NCI-H1105 (cell line): Measurements from ENCODE around the gene GRID1.
A peak's percentile ranks its signal among the peaks of the same experiment; 100 is the strongest.

Source experiments
- DNase-seq: peaks from one replicate; lab custom pipeline; 2025; lab: John Stamatoyannopoulos, UW

Gene GRID1

DNA sequence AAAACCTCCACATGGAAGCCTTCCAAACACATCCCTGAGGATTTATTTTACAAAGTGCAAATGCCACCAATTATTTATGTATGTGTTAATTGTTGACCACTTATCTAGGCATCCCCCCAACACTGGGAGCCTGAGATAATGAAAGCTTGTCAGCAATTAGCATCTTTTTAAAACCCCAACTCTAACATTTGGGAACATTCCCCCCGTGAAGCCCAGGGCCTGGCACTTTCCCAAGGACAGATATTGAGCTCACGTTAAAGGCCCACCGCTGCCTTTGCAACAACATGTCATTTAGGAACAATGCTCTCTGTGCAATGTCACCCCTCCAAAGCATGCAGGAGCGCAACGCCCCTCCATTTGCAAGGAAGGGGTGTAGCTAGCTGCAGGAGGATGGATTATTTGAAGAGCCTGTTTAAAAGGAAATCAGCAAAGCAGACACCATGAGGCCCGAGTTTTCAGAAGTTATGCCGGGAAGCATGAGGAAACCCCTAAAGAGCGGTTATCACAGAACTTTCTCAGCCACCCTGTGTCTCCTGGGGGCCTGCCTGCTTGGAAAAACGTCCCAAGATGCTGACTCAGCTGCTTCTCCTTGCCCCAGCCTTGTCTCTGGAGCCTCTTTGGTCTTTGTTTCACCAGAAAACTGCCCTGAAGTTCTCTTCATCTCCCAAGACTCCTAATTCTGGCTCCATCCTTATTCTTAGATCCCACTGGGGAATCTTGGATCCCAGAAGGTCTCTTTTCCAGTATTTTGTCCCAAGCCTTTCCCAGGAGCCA, 444.1 kb downstream of the GRID1 start:
- no peak for DNase-seq

DNA sequence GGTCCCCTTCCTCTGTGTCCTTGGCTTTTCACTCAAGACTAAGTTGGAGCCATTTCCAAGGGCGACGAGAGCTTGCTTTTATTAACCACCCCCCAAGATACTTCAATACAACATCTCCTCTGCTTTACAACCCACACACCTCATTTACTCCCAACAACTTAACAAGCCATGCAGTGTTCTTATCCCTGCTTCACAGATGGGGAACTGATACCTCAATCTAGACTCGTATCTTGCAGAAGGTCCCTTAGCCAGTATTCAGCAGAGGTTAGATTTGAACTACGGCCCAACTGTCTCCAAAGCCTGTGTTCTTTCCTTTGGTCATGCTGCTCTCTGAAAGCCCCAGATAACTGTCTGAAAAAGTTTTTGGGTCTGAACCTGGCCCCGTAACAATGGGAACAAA, 444.8 kb downstream of the GRID1 start:
- DNase-seq, result no peak

DNA sequence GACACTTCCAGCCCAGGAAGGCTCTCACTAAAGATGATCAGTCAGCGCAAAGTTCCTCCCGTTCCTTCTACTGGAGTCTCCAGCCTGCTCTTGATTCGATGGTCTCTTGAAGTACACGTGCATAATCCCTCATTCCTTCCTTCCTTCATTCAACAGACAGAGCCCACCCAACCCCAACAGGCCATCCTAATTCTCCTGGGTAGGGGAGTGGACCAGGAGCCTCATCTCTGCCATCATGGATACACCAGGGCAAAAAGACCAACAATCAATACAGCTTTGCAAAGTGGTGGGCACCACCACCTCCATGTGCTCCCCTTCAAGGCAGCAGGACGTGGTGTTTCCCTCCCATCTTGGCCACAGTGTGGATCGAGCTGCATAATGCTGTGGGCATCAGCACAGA, 446.3 kb downstream of the GRID1 start:
- DNase-seq, result no peak

DNA sequence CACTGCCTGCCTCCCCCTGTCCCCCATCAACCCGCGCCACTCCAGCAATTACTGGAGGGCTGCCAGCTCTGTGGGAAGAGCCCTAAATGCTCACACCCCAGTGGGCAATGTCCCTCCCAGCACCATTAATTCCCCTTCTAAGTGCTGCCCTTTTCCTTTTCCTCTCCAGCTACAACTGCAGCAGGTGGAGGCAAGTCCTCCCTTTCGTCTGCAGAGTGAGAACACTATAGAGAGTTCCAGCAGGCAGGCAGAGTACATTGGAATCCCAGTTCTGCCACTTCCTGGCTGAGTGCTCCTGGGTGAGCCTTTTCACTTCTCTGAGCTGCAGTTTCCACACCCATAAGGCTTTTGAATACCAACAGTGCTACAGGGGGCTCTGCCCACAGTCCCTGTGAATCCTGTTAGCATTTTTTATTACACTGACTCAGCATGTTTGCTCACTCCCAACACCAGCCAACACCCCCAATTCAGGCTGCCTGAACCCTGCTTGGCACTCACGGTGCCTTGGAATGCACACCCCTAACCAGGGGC, 447.0 kb downstream of the GRID1 start:
- DNase-seq, result peak; percentile 43

DNA sequence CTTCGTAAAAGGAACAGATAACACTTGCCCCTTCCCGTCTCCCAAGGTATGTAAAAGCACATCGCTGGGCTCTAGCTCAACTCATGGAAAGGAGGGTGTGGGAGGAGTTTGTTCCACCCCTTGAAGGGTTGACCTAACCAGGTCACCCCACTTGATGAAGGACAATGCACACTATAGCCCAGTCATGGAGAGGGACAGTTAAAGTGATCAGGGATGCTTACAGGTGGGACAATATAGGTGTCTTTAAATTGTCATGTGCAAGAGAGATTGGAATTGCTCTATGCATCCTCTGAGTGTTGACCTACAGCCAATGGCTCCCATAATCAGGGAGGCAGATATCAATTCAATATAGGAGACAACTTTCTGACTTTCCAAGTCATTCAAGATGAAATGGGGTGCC, 448.2 kb downstream of the GRID1 start:
- no peak for DNase-seq

- no peak for DNase-seq
Measured at GRCh38 chr10:85917601-85918000, 449.0 kb downstream of the GRID1 start.

DNA sequence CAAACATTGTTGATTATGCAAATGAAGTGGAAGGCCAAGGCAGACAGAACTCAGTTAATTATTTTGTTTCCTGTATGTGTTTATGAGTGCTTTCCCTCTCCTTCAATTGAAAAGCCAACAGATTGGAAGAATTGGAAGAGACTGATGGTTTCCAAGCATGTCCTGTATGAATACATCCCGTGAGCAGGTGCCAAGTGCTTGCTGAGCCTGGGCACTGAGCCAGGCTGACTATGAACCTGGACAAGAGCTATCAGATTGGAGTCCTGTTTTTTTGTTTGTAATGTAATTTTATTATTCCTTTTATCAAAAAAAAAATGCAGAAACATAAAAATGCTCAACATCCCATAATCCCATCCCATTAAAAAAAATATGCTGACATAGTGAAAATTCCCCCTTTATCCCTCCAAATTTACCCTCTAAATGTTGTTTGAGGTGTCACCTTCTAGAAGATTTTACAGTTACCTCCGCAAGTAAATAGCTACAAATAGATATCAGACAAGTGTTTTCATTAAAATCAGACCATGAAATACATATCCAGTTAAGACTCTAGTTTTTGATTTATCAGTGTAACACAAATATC, 449.5 kb downstream of the GRID1 start:
- DNase-seq, result peak; percentile 86

GRCh38 chr10:85916286-85916685, 450.3 kb downstream of the GRID1 start:
- no peak for DNase-seq

DNA sequence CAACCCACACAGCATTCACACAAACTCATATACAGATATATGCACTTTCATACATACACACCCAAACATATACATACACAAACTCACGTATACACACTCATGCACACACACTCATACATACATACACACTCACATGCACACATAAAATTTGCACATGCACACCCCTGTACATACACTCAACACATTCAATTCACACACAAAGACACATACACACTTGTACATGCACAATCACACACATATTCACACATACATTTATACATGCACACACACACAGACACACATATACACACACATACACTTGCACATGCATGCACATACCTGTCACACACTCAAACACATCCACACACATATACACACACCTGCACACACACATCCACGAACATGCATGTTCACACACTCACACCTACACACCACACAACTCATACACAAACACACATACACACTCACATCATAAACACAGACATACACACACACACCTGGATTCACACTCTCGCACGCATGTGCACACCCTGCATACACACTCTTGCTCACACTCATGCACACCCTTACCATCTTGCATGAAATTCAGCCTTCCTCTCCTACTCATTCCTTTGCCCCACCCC, 451.2 kb downstream of the GRID1 start:
- no peak for DNase-seq

DNA sequence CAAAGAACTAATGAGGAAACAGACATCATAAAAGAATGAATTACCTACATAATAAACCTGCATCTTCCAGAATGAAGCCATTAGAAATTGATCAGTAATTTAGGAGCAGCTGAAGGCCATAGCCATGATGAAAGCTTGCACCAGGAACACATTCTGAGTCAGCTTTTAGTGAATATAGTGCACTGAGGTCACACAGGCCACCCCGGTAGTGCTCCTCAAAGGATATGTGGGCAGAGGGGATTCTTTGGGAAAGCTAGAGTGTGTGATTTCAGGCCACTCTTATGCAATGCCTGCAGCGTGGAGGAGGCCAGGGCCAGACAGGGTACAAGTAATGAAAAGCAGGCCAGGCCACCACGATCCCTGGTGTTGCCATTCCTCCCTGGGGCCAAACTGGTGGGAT, 451.9 kb downstream of the GRID1 start:
- no peak for DNase-seq

- DNase-seq, result no peak
Measured at GRCh38 chr10:85908462-85908861, 458.1 kb downstream of the GRID1 start.

DNA sequence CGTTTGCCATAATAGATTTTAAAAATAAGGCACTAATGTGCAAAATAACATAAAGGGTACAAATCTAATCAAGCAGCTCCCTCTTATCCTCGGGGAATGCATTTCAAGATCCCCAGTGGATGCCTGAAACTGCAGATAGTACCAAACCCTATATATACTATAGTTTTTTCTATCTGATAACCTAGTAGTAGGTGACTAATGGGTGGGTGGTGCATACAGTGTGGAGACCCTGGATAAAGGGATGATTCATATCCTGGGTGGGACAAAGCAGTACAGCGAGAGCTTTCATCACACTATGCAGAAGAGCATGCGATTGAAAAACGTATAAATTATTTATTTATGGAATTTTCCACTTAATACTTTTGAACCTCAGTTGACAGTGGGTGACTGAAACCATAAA, 464.5 kb downstream of the GRID1 start:
- DNase-seq, result no peak

DNA sequence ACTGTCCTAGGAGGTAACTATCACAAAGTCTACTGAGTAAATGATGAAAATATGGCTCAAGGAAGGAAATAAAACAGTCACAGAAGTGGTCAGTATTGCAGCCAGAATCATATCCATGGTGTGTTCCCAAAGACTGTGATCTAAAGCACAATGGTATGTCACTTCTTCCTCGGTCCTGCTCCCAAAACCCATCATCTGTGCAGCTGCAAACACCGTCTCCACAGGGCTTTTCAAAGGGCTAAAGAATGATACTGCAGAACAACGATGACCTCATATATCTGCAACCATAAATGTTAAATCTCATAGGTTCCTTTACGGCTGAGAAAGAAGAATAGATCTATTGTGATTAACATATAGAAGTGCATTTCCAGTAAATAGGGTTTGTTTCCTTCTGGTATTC, 465.0 kb downstream of the GRID1 start:
- no peak for DNase-seq

- DNase-seq, result no peak
Measured at GRCh38 chr10:85900487-85900886, 466.1 kb downstream of the GRID1 start.

DNA sequence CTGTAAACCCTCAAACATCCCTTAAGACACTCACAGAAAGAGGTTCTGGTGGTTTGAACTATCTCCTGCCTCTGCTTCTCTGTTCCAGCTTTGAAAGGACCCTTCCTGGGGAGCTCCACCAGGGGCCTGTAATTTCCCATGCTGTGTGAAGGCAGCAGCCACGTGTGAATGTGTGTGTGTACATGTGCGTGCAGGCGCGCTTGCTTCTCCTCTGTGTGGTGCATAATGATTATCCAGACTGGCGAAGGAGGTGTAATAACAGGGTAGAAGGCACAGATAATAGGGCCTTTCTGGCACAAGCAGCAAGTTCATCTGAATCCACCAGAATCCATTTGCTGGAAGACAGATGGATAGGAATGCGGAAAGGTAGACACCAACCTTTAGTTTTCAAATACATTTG, 466.5 kb downstream of the GRID1 start:
- DNase-seq, result no peak

DNA sequence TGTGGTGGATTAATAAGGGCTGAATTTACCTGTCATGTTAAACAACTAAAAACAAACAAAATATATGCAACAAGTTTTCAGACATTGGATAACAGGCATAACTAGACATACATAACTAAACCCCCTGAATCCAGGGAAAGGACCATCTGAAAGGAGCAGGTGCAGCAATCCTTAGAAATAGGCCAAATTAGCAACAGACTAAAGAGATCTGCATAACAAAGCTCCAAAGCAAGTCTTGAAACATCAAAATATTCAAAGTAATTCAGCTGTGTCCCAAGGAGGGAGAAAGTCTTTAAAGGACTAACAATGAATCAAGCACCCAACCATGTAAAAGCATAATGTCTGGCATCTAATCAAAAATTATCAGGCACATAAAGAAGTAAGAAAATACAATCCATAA, 475.1 kb downstream of the GRID1 start:
- DNase-seq, result no peak

DNA sequence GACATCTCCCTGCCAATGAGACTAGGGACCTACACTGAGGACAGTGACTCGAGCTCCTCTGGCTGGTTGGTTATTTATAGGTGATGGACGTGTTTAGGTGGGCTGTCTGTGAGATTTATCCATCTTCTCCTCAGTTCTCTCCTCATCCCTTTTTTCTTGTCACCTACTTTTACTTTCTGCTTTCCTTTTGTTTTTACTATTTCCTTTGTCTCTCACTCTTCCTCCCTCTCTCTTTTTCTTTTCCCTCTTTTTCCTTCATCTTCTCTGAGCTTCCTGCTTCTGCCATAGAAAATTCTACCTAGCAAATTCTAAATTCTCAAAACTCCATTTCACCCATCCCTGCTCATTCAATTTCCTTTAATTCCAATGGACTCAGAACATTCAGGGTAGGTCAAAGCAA, 478.0 kb downstream of the GRID1 start:
- DNase-seq, result no peak

GRCh38 chr10:85888004-85888403, 478.6 kb downstream of the GRID1 start:
- no peak for DNase-seq

DNA sequence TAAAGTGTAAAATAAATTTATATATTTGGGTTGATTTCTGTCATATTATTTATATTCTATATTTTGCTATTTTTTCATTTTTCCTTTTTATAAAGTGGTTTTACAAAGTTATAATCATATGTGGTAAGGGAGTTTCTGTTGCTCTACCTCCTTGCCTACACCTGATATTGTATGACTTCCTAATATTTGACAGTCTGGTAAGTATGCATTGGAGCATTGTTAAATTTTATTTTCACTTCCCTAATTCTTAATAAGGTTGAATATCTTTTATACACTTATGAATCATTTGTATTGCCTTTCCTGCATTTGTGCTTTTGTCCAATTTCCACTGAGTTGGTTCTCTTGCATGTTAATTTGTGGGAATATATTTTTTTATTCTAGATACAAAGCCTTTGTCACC, 492.4 kb downstream of the GRID1 start:
- DNase-seq, result no peak

- no peak for DNase-seq
Measured at GRCh38 chr10:85873063-85873462, 493.5 kb downstream of the GRID1 start.

DNA sequence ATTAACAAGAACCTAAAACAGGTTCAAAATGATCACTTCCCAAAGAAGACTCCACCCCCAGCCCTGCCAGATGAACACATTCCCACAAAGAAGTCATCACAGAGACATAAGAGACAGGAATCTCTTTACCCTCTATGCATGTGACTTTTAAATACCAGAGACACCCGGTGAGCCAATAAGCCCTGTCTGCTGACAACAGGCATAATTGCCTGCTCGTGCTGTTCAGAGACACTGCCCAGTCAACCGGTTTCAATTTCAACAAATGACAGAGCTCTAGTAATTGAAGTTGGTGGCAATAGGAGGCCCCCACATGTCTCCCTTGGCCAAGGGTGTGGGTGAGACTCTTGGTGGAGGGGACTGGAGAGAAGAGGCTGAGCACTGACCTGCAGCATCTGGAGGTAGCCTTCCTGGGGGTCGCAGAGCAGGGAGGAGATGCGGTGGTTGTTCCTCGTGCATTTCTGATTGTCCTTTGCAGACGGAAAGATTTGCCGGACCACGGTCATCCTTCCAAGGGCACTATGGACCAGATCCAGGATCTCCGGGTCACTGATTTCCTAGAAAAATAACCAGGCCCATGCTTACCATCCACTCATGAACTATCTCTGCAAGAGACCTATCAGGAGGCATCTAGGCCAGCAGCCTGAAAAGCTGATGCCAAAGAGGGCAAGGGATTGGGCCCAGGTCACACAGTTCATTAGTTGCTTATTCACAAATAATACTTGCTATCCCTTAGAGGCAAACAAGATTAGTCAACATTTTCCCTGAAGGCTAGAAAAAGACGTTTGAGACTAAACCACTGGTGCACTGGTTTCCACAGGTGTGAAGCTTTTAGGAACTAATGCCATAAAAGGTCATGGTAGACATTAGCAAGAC, 497.7 kb downstream of the GRID1 start:
- no peak for DNase-seq

GRCh38 chr10:85864868-85865526, 501.6 kb downstream of the GRID1 start:
- DNase-seq, result no peak
